PC-9 (cell line): ENCODE measurements around the gene SPATS2.

Experiments used
- CTCF ChIP-seq: fragments of 200-600 bp; sonication (generic); conservative IDR thresholded peaks from 2 replicates; pipeline ENCODE4 v1.6.1; 2017; ENCODE audit warnings: mixed run types, antibody characterized with exemption, mild to moderate bottlenecking, moderate library complexity
- EZH2 ChIP-seq: fragments of 200-600 bp; sonication (generic); IDR thresholded peaks from 2 replicates; pipeline ENCODE4 v1.8.0; 2017; ENCODE audit warnings: antibody characterized with exemption, low read depth

DNA sequence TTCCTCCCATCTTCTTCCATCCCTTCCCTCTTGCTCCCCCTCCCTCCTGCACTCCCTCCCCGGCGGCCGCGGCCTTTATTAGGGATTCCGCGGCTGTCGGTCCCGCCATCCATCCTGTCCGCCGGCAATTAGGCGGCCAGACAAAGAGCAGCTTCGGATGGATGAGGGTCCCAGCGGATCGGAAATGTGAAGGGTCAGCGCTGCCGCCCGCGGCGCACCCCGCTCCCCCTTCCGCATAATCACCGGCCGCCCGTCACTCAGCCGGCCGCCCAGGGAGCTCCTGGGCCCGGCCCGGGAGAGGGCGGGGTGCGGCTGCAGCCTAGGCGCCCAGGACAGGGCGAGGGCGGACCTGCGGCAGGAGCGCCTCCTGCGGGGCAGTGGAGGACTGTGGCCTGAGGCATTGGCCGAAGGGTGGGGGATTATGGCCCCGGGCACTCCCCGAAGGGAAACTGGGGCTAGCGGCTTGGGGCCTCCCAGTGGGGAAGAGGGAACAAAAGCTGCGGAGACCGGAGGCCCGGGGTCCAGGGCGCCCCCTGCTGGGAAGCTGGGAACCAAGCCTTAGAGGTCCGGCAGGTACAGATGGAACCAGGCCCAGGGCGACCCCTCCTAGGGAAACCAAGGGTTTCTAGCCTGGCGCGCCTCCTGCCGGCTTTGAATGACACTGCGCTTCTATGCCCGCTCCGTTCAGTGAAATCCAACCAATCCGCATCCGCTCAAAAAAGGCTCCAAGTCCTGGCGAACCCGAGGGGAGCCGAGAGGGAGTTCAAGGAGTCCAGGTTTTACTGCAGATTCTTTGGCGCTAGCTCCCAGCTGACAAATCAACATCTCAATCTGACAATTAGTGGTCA lies 25.0 kb upstream of the SPATS2 start:
- TF ChIP-seq EZH2 (no peak), CTCF (peak; percentile 71)
